Smooth muscle cell of the brain vasculature (primary cell): ENCODE data around the gene SLC2A4RG.

Source experiments
- DNase-seq: peaks from one replicate; pipeline ENCODE4 v3.0.0-alpha.2; 2012; ENCODE audit warnings: low read depth, low spot score

SLC2A4RG gene

DNA sequence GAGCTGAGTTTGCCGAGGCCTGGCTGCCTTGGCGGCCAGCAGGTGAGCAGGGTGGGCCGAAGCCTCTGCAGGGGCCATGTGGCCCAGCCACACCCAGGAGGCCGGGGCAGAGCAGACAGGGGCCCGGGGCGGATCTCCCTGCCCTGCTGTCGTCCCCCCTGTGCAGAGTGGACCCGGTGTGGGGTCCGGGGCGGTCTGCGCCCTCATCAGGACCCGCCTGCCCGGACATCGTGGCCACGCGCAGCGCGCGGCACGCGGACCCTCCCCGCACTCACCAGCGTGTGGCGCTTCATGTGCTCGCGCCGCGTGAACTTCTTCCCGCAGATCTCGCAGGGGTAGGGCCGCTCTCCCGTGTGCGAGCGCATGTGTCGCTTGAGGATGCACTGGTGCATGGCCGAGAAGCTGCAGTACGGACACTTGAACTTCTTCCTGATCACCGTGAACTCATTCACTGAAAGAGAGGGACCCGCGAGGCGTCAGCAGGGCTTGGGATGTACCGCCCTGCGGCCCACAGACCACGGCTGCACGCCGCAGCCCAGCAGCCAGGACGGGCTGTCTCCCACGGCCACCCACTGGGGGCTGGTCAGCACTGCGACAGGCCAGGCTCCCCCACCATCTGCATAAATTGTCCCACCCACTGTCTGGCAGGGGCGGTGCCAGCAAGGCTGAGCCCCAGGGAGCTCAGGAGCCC lies 13.0 kb downstream of the SLC2A4RG start:
- no peak for DNase-seq

DNA sequence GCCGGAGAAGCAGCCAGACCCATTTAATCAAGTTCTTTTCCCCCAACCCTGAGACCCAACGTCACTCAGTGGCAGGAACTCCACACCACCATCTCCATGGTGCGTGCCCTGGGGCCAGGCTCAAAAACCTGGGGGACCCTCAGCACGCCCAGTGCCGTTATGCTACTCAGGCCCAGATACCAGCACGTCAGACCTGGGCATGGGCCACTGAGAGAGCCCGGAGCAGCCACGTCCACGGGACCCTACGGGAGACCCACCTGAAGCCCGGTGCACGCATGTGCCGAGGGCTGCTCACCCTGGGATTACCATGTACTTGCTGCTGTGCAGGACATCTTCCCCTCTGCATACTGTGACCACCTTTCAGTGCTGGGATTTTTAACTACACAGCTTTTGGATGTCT lies 13.8 kb downstream of the SLC2A4RG start:
- no peak for DNase-seq

DNA sequence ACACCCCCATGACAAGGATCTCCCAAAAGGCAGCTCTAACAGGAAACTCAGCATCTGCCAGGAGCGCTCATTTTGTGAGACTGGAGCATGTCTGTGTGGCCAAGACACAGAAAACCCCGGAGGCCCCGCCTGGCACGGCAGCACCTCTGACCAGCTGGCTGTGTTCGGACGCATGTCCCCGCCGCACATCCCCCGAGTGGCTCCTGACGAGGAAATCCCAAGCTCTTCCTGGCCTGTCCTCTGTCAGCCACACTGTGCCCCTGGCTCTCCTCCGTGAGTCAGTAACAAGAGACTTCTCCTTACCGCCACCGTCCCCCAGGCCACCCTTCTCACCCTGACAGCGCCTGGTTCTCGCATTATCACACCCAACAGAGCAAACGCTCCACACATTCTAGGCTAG lies 14.4 kb downstream of the SLC2A4RG start:
- DNase-seq: no peak

DNA sequence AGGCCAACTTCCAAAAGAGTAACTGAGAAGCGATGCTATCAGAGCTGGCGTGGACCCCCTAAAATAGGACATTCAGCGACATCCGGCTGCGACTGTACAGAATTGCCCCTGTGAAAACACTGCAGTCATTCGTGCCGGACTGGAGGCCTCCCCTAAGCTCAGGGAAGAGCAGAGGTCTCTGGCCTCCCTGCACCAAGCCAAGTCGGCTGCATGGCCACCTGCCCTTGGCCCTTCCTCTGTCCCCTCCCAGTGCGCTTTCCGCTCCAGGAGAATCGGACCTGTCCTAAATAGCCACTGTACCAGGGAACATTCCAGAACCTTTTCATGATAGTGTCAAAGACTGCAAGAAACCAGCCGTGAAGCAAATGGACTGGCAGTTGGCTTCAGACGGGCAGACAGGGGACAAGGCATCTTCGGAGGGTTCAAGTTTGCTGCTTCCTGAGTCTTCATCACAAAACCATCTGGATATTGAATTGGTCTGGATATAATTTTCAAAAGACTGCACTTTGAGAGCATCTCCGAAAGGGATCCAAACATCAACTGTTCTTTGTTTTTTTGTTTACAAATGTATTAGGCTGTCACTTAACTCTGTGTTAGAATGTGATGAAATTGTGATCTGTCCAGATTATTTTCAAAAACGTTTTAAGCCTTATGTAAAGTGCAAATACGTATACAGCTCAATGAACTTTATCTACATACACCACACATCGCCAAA lies 16.5 kb downstream of the SLC2A4RG start:
- no peak for DNase-seq

DNA sequence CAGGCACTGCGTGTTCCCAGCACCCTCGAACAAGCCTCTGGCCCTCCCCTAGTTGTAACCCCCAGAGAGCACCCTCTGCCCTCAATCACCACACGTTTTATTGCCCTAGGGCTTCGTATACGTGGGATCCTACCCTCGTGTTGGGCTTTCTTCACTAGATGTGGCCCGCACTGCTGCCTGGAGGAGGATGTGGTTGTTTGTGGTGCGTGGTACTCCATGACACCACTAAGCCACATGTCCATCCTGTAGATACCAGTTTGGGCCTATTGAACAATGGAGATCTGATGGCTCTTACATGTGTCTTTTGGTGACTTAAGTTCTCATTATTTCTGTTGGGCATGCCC lies 17.0 kb downstream of the SLC2A4RG start:
- DNase-seq: no peak

DNA sequence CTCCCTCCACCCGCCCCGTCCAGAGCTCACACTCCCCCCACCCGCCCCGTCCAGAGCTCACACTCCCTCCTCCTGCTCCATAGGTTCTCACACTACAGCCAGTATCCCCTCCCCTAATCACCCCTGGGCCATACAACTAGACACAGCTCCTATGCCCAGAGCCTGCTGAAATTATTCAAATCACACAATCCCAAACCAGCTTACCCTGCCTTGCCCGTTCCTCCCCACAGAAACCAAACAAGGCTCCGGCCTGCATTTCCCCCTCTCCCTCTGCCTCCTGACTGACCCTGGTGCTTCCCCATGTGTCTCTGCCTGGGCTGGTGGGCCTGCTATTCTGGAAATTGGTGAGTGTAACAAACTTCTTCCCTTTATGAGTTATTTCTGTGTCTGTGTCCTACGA lies 18.6 kb downstream of the SLC2A4RG start:
- DNase-seq: no peak

DNA sequence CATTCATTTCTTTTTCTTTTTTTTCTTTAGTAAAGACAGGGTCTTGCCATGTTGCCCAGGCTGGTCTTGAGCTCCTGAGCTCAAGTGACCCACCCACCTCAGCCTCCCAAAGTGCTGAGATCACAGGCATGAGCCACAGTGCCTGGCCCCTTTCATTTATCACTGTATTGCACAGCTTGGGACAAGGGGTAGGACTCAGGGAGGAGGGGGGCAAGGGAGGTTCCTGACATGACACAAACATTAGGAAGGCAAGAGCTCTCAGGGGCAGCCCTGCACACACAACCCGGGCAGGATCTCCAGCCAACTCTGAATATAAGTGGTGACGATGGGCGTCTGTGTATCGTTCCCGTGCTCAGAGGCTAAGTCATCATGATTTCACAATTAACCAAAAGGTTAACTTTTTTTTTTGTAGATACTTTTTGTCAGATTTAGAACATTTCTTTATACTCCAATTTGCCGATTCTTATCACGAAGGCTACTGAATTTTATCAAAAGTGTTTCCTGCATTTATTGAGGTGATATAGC lies 19.9 kb downstream of the SLC2A4RG start:
- DNase-seq: no peak

DNA sequence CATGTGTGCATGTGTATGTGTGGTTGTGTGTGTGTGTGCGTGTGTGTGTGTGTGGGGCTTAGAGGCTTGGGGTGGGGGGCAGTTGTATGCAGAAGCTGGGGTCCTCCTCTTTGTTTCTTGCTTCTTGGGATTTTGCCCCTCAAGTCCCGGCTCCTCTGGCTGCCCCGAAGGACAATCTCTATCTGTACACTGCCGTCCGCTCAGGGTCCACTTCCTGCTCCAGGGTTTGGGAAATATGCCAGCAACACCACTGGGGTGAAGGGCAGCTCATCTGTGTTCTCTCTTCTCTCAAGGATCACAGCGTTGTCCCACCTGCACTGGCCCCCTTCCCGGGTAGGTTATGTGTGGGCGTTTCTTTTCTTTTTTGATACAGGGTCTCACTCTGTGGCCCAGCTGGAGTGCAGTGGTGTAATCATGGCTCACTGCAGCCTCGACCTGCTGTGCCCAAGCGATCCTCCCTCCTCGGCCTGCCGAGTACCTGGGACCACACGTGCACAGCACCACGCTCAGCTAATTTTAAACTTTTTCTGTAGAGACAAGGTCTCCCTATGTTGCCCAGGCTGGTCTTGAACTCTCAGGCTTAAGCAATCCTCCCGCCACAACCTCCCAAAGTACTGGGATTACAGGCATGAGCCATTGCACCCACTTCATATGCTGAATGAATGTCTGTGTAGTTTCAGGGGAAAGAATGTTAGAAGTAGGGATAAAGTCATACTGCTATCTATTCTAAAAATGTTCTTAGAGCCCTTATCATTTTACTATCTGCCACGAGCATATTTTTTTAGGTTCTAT lies 25.7 kb downstream of the SLC2A4RG start:
- DNase-seq: no peak

DNA sequence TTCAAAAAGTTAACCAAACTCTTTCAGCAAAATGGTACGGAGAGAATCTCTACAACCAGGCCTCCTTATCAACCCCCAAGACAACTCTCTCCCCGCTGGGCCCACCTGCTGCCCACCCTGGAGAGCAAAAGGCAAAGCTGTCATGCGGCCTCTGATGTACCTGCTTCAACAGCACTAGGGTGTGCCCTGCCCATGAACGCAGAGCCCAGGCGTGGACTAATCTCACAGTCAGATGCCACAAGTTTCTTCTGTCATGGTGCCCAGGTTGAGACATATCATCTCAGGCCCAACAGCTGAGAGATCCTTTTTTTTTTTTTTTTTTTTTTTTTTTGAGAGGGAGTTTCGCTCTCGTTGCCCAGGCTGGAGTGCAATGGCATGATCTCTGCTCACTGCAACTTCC lies 26.3 kb downstream of the SLC2A4RG start:
- DNase-seq: no peak

DNA sequence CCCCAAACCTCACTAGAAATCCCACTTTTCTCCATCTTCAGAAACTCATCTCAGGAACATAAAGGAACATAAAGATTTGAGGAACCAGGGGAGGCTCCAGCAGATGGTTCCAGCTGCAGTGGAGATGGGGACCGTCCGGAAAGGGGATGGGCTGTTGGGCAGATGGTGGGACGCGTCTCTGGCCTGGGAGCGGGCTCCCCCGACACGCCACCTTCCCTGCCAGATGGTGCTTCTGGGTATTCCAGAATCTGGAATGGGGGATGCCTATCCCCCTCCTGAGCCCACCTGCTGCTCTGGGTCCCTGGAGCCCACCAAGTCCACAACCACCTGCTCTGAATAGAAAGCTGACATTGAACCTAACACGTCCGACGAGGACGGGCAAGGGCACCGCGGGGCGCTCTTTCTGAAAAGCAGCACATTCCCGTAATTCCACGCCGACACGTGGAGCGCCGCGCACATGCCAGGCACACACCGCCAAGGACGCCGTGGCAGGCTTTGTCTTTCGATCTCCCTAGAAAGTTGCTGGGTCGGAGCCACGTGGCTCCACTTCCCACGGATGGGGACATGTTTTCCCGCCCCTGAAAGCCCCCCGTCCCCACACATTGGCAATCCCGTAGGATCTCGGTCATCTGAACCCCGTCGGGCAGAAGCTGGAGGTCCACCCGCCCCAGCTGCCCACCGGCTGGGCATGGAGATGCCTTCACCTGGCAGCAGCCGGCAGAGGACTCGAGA lies 27.3 kb downstream of the SLC2A4RG start:
- no peak for DNase-seq

DNA sequence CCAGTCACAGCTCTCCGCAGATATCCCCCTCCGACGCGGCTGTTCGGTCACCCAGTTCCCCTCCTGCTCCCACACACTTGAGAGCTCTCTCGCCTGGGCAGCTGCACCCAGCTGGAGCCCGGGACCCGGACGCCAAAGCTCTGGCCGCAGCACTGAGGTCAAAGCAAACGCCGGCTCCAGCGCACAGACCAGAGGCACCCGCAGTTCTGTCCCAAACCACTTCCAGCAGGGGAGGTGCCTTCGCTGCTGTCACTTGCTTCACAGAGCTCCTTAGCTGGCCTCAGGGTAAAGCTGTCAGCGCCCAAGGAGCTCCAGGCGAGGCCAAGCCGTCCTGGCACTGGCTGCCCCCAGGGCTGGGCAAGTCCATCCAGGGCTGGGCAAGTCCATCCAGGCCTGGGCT lies 27.9 kb downstream of the SLC2A4RG start:
- no peak for DNase-seq

DNA sequence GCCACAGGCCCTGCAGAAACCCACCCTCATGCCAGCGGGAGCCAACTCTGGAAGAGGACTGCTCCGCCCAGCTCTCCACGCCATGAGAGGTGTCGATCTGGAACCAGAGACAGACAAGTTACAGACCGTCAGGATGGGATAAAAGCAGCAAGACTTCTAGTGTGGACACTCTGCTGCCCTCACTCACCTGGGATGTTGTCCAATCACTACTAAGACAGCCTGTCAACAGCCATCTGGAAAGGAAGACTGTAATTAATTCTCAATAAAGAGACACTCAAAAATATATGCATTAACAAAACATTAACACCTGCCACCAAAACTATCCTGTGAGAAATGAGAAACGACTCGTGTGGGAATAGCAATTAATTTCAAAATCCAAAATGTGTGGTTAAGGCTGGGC lies 28.3 kb downstream of the SLC2A4RG start:
- no peak for DNase-seq

DNA sequence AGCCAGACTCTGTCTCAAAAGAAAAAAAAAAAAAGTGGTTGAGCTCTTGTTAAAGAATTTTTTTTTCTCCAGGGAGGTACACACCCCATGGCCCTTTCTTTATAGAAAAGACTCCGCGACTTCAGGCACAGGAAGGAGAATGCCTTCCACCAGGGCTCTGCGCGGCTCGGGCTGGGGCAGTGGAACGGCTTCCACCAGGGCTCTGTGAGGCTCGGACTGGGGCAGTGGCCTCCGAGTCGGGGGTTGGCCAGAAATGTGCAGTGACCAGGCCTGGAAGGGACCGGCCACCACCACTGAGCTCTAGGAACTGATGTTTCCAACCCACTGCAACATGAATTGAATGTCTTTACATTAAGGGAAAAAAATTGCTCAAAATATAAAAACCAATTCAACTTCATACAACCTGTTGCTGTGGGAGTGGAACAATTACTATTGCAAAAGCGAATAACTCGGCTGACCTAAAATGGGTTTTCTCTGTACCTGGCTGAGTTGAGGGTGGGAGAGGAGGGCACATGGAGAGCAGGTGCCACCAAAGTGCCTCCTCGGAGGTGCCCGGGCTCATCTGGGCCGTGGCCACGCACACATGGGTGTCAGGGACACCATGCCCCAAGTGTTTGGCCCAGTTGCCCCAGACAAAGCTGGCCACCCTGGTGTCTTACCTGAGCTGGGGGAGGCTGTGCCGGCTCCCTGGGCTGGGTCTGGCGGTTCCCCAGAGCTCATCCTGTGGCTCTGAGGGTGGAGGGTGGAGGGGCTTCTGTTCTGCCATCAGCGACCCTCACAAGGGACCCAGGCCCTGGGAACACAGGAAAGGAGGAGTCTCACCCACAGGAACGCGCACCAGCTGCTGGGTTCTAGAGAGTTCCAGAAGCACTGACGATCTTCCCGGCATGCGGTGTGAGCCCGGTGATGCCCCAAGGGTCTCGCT lies 29.3 kb downstream of the SLC2A4RG start:
- no peak for DNase-seq

DNA sequence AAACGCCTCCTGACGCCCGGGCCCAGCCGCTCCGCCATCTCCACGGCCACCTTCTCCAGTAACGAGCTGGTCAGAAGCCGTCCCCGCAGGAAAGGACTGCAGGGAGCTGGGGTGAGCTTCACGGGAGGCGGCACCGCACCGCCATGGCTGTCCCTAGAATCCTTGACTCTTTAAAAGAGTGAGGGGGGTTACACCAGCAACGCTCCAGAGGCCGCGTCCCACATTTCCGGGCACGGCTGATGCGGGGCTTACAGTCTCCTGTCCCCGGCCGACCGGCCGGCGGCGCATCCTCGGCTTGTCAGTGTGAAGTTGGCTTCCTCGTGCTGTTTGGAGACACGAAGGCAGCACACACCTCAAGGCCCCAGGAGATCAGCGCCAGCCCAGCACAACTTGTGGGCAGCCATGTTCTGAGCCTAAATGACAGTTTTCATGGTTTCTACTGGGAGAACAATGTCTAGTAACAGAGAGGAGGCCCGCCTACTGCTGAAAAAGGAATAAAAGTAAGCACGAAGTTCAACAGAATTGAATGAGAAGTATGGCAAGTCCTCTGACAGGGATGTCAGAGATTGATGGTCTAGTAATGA lies 30.4 kb downstream of the SLC2A4RG start:
- no peak for DNase-seq

DNA sequence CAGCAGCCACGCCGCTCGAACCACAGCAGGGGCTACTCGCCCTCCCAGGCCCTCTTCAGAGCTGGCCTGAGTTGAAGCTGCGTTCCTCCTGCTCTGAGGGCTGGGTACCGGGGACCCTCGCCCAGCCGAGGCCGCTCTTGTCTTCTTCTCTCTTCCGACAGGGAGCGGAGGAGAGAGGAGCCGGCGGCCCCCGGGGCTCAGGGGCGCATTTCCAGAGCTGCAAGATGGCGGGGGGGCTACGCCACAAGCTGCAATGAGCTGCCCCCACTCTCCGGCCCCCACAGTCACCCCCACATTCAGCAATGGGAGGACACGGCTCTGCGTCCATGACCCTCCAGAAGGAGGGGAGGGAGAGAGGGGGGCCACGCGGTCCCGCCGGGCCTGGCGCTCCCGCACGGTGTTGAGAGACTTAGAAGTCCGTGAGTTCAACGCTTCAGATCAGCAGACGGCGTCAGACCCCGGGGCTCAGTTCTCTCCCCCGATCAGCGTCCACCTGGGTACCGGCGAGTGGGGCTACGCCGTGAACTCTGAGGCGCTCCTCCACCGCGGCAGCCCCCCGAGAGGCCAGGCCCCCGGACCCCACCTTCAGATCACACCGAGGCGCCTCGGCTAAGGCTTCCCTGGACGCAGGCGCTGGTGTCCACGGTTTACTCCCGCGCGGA lies 31.6 kb downstream of the SLC2A4RG start:
- no peak for DNase-seq

DNA sequence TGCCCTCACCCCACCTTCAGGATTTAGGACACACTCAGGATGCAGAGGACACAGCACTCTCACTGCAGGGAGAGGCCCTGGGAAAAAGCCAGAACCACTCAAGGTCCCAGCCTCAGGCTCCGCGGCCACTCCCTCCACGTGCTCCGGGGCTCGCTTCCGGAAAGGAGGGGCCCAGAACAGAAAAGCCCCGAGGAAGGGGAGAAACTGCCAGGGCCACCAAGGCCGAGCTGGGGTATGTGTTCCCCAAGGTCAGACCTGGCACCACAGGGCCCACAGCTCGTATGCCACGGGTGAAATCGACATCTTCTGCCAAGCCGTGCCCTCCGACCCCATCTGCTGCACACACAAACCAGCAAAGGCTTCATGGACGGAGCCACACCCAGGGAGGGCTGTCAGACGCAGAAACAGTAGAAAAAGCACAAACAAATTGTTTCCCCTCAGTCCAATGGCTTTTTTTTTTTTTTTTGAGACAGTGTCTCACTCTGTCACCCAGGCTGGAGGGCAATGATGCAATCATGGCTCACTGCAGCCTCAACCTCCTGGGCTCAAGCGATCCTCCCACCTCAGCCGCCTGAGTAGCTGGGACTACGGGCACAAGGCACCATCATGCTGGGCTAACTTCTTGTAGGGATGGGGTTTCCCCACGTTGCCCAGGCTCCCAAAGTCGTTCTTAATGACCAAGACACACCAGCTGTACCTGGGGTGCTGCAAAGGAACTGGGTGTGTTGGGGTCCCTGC lies 33.4 kb downstream of the SLC2A4RG start:
- no peak for DNase-seq

DNA sequence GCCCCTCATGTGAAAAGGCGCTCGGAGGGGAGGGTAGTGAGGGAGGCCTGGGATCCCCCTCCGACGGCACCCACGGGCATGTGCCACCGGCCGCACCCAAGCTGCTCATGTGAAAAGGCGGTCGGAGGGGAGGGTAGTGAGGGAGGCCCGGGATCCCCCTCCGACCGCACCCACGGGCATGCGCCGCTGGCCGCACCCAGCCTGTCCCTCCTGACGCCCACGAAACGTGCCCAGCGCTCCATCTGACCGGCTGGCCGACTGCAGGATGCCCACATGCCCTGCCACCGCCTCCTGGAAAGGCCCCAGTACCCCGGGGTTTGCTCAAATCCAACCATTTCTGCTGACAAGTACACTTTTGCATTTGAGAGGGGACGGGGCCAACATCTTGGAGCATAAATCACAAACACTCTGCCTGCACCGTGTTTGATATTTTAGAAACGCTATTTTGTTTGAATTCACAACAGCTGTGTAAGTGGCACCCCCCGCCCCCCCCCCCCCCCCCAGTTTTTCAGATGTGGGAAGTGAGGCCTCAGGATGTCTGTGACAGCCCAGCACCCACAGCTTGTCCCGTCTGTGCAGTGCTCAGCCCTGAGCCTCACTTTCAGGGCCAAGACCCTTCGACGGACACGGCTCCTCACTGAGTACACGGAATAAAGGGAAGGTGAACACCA lies 34.1 kb downstream of the SLC2A4RG start:
- no peak for DNase-seq

DNA sequence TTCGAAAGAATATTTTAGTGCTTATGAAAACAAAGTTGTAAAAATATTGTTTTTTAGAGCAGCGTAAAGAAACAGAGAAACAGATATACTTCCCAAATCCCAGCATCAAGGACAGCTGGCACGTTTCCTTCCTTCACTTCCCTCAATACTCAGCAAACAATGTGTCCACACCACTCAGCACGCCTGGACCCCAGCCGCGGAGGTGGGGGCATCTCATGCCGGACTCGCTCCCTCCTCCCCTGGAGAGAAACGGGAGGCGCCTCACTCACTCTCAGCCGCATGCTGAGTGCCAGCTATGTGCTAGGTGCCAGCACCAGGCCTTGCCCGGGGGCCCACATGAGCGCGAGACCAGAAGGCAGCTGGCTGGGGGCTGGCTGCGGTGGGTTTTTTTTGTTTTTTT lies 34.7 kb downstream of the SLC2A4RG start:
- no peak for DNase-seq
